ENCODE results near the gene F7. TPM values are rescaled to one million over a fixed set of nuclear protein-coding genes. Genes with fewer than 3 reads are reported as not detected.

The F7 gene
- not detected in 2 replicates for total RNA-seq

GRCh38 chr13:113105032-113105920 is at the start of gene F7:
Gene F7 (plus strand): TSS chr13:113105791. CDS start chr13:113105842, 51 bp downstream.

DNA sequence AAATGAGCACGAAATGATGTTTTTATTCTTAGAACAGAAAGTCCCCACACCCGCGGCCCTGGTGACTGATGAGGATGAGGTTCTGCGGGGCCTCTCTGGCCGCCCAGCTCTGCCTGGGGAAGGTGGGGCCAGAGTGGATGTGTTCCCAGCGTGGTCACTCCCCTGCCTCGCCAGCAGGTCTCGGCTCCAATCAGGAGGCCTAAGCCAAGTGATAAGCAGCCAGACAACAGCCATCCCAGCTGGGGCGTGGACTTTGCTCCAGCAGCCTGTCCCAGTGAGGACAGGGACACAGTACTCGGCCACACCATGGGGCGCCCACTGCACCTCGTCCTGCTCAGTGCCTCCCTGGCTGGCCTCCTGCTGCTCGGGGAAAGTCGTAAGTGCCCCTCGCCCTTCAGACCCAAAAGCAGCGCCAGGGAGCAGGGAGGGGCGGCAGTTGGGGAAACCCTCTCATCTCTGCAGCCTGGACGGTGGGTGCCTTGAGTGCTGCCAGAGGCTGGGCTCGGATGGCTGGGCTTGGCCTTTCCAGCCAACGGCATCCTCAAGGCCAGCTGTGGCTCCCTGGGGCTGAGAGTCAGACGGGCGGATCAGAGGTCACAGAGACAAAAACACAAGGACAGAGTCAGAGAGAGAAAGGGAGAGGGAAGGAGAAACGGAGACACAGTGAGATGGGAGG is 17.1 kb downstream of the F7 start, which contains the start of gene F10:
Gene F10, plus strand, starts transcription at position 250 of the 676 bp plus-strand sequence. Its CDS starts 57 bp downstream, at position 307.

DNA sequence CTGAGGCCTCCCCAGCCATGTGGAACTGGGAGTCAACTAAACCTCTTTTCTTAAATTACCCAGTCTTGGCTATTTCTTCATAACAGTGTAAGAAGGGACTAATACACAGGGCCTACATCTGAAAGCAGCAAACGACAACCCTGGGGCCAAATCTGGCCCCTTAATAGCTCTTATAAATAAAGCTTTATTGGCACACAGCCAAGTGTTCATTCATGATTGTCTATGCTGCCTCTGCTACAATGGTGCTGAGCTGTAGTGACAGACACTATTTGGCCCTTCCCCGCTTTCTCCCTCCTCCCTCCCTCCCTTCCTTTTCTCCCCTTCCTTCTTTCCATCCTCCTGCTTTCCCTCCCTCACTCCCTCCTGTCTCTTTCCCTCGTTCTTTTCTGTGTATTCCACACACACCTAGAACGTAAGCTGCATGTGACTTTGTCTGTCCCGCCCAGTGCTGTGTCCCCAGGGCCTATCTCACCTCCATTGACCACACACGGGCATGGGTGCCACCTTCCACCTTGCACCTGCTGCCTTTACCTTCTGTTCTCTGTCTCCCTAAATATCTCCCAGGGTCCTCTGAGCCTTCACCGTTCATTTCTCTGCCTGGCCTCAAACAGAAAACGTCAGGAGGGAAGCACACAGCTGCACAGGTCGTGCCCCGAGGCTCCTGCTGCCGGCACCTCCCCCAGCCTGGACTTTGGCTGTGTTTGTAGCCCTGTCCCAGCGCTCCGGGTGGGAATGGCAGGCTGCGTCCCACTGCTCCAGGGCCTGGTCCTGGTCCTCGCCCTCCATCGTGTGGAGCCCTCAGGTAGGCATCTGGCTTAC is 52.5 kb downstream of the F7 start, which contains the start of gene PROZ:
Gene PROZ, plus strand, starts transcription at position 720 of the 819 bp plus-strand sequence. Its CDS starts 13 bp downstream, at position 733.

Other genes with a start within 250 kb of the F7 start
- gene MCF2L, start 136.6 kb upstream of the F7 start, total RNA-seq = 0.37 and 0.44 TPM in 2 replicates
- 4.8 and 11.9 TPM in 2 replicates for gene F10, start 17.0 kb downstream of the F7 start, total RNA-seq
- gene PROZ, start 52.9 kb downstream of the F7 start, total RNA-seq = not detected in 2 replicates
- 81.8 and 98.0 TPM in 2 replicates for gene PCID2, start 102.9 kb downstream of the F7 start, total RNA-seq
- 154 and 171 TPM in 2 replicates for gene CUL4A, start 103.8 kb downstream of the F7 start, total RNA-seq
- 124 and 203 TPM in 2 replicates for gene LAMP1, start 191.4 kb downstream of the F7 start, total RNA-seq